ENCODE measurements around the gene CALHM4.

DNA sequence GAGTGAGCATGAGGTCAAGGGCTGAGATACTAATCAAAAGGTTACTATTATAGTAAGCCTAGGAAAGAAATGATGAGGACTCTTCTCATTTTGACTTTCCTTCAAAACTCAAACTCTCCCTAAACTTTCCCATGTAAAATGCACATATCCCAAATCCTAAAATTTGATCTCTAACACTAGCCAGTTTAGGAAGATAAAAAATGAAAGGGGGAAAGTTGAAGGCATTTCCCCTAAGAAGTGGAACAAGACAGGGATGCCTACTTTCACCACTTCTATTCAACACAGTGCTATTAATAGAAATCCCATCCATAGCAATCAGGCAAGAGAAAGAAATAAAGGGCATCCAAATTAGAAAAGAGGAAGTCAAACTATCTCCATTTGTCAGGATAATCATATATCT, 45.0 kb upstream of the CALHM4 start:
- TF ChIP-seq, protein P1, sequence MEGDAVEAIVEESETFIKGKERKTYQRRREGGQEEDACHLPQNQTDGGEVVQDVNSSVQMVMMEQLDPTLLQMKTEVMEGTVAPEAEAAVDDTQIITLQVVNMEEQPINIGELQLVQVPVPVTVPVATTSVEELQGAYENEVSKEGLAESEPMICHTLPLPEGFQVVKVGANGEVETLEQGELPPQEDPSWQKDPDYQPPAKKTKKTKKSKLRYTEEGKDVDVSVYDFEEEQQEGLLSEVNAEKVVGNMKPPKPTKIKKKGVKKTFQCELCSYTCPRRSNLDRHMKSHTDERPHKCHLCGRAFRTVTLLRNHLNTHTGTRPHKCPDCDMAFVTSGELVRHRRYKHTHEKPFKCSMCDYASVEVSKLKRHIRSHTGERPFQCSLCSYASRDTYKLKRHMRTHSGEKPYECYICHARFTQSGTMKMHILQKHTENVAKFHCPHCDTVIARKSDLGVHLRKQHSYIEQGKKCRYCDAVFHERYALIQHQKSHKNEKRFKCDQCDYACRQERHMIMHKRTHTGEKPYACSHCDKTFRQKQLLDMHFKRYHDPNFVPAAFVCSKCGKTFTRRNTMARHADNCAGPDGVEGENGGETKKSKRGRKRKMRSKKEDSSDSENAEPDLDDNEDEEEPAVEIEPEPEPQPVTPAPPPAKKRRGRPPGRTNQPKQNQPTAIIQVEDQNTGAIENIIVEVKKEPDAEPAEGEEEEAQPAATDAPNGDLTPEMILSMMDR (IDR thresholded peaks at IDR 0.05; ENCODE audit: low read length) = no peak
- TF ChIP-seq EZH2phosphoT487 (IDR thresholded peaks at IDR 0.05; ENCODE audit: low read length) (no peak), EZH2 (optimal IDR thresholded peaks at IDR 0.05; ENCODE audit: low read depth, low read length) (no peak)

Measured in MM.1S (cell line).